Activated CD4-positive, alpha-beta T cell treated with anti-CD3 and anti-CD28 coated beads, Interleukin-2, amount 50 U/mL, for 1 hour (primary cell): ENCODE measurements around the gene ZNF367.

Experiments
- DNase-seq: peaks from one replicate; pipeline ENCODE4 v3.0.0-alpha.2; 2020

The ZNF367 gene

DNA sequence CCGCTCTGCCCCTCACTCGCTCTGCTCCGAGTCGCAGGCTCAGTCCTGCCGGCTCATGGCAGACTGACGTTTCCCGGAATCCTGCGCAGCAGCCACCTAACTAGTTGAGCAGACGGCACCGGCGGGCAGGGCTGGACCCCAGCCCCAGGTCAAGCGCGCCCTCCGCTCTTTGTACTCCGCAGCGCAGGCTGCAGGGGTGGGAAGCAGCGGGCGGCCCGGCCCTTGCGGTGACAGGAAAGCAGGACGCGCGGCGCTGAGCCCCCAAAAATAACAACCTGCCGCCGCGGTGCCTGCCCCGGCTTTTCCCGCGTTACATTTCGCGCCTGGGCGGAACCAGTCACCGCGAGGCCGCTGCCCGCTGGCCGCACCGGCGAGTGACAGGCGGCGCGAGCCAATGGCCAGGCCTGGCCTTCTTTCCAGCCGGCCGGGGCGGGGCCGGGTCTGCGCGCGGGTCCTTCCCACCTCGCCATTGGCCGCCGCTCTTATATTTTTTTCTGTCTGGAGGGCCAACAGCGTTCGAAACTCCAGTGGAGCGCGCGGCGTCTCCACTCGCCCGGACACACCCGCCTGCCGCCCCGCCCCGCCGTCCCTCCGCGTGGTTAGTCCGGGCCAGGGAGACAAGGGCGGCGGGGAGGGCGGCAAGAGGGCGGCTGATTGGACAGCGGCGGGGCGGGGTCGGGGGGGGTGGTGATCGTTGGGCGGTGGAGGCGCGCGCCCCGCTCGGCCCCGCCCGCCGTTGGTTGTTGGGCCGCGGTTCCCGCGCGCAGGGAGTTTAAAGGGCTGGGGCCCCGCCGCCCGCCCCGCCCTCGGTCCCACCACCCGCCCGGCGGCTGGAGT is at the start of gene ZNF367:
TSS of gene ZNF367 (minus strand) at position 288 of the 837 bp plus-strand sequence. CDS start 338 bp downstream, outside the sequence.
- peak; percentile 88 for DNase-seq

DNA sequence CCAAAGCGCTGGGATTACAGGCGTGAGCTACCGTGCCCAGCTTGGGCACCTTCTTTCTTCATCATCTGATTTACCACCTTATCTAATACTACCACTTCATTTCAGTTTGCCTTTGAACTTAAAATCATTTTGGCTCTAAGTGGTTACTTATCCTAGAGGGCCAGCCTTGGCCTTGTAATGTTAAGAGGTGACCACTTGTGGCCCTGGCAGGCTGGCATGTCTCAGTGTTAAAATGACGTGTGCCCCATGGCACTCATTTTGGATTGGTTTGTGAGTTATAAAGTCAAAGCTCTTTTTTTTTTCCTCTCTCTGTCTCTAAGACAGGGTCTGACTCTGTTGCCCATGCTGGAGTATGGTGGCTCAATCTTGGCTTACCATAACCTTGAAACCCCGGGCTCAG is 49.6 kb upstream of the ZNF367 start:
- no peak for DNase-seq

DNA sequence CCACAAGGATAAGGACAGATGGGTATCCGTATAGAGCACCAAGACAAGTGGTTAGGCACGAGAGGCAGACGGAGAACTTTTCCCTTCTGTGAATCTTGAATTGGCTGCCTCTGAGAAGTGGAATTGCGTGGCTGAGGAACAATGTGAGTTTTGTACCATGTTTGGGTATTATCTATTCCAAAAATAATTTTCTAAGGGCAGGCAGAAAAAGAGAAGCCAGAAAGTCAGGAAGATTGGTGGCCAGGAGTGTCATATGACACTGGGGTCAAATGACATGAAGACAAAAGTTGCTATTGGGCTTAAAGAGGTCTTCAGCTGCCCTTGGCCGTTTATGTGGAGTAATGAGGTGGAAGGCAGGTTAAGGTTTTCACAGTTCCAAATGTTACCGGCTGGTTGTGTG is 46.3 kb upstream of the ZNF367 start:
- no peak for DNase-seq

DNA sequence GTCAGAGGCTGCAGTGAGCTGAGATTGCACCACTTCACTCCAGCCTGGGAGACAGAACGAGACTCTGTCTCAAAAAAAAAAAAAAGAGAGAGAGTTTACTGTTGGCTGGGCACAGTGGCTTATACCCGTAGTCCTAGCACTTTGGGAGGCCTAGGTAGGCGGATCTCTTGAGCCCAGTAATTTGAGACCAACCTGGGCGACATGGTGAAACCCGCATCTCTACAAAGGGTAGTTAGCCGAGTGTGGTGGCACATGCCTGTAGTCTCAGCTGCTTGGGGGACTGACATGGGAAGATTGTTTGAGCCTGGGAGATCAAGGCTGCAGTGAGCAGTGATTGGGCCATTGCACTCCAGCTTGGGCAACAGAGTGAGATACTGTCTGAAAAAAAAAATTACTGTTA is 44.4 kb upstream of the ZNF367 start:
- no peak for DNase-seq

DNA sequence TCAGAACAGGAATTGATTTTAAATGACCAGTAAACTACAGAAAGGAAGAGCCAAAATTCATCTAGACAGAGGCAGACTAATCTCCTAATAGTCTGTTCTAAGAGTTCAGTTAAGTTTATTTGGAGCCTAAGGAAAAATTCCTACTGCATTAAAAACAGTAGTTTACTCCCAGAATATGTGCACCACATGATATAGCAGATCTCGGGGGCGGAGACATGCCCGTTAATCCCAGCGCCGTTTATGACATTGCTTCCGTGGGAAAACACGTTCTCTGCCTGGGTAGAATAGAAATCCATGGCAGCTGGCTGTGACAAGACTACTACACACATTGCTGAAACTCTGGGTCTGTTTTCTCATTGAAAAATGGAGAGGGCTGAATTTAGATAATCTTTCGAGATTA is 43.2 kb upstream of the ZNF367 start:
- no peak for DNase-seq

DNA sequence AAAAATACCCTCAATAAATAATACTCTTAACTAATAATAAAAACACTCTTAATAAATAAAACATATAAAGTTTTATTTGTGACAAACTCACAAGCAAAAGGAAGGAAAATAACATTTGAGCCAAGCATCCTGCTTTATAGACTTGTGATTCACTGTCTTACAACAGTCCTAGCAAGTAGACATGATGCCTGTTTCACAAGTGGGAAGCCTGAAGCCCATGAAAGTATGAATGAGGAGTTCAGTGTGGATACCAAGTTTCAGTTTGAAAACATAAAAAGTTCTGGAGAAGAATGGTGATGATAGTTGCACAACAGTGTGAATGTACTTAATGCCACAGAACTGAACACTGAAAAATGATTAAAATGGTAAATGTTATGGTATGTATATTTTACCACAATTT is 42.7 kb upstream of the ZNF367 start:
- no peak for DNase-seq

DNA sequence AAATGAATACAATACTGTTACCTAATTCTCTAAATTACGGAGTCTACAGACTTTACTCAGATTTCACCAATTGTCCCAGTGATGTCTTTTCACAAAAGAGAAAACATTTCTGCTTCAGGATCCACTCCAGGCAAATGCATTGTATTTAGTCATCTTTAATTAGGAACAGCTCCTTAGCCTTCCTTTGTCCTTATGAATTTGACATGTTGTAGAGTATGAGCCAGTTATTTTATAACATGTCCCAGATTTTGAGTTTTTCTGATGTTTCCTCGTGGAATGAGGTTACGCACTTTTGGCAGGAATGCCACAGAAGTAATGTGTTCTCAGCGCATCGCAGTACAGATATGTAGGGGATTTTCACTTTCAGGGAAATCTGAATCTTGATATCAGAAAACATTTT is 42.3 kb upstream of the ZNF367 start:
- DNase-seq = no peak

DNA sequence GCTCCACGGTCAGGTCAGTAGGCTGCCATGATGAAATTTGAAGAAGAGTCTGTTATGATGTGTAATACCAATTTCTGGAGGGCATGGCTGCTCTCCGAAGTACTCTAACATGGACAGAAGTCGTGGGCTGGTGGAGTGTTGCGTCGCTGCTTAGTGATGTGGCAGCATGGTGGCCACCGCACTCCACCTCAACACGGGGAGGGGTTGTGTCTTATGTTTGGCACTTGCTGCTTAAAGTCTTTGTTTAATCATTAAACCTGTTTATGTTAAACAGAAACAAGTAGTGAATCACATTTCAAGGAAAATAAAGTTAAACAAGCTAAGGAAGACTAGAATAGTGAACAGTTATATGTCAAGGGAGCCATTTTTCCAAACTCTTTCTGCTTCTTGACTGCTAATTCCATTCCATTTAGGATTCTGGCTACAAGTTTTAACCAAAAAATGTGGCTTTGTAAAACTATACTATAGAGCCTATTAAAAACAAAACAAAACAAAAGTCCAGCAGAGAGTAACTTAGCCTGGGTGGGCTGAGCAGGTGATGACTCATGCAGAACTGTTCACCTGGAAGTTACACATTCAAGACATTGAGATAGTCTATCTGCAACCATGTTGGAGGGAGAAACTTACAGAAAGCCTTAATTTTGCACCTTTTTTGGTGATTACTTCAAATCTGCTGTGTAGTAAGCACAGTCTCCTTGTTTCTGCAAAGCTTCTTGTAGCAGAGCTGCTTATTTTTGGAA is 41.3 kb upstream of the ZNF367 start:
- no peak for DNase-seq

DNA sequence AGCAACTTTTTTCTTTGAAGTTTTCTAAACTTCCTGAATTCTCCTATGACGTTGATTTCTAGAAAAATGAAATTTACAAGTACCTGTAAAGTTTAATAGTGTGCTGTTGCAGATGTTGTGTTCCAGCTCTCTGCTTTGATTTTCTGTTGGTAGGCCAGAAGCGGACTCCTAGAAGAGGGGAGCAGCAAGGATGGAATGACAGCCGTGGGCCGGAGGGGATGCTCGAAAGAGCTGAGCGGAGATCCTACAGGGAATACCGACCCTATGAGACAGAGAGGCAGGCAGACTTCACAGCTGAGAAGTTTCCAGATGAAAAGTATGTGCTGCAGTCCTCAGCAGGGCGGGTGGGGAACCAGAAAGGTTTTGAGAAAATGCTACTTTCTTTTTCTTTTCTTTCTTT is 40.1 kb upstream of the ZNF367 start:
- no peak for DNase-seq

DNA sequence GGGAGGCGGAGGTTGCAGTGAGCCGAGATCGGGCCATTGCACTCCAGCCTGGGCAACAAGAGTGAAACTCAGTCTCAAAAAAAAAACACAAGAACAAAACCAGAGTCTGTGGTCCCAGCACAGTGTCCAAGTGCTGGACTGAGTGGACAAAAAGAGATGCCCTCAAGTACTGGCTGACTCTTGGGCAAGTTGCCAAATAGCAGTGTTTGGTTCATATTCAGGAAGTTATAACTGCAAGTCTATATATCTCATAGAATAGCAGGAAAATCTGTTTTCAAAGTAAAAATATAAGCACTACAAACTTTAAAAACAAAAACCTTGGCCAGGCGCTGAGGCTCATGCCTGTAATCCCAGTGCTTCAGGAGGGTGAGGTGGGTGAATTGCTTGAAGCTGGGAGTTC is 39.1 kb upstream of the ZNF367 start:
- DNase-seq = no peak

DNA sequence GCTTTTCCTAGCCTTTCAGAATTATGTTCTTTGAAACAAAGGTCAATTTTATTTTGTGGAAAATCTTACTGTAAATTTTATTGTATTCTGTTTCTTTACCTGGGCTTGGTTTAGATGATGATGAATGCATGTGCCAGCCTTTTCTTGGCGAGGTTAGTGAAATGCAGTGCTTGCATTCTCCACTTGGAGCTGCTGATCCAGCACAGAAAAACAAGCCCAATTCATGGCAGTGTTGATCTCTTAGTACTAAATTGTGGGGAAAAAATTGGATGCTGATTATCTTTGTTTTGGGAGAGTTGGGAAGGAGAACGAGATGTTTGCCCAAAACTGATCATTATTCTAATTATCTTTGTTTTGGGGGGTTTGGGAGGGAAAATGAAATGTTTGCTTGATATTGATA is 35.5 kb upstream of the ZNF367 start:
- DNase-seq = no peak

DNA sequence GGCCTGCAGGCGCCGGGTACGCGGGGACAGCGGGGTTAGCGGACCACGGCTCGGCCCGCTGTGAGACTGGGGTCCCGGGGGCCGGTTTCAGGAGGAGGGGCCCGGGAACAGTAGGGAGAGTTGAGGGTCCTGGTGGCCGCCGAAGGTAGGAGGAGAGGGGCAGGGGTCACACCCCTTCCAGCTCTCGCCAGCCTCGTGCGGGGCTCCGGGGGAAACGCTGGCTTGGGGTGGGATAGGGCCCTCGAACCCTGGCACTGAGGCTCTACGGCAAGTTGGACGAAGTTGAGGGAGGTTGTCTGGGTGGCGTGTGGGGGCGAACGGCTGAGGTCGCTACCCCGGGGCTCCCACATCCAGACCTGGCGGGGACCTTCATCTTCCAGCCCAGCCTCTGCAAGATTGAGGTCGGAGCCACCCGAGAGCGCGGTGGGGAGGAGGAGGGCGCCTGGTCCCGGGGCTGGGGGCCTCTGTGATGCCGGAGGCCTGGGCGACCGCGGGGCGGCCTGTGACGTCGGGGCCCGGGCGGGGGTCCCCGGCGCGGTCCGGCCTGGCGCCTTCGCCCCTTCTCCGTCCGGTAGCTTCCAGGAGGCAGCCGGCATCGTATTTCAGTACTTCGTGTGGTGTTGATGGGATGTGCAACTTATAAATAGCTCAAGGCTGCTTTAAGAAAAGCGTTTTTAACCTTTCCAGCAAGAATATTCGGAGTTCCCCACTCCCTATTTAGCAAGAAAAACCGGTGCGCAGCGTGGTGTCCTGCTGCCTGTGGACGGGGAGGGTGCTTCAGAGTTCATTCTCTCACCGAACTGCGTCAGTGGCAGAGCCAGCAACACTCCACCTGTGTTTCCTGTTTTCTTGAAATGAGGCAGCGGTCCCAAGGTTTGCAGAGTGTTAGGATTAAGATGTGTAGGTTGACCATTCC is 32.7 kb upstream of the ZNF367 start:
- peak; percentile 48 for DNase-seq

DNA sequence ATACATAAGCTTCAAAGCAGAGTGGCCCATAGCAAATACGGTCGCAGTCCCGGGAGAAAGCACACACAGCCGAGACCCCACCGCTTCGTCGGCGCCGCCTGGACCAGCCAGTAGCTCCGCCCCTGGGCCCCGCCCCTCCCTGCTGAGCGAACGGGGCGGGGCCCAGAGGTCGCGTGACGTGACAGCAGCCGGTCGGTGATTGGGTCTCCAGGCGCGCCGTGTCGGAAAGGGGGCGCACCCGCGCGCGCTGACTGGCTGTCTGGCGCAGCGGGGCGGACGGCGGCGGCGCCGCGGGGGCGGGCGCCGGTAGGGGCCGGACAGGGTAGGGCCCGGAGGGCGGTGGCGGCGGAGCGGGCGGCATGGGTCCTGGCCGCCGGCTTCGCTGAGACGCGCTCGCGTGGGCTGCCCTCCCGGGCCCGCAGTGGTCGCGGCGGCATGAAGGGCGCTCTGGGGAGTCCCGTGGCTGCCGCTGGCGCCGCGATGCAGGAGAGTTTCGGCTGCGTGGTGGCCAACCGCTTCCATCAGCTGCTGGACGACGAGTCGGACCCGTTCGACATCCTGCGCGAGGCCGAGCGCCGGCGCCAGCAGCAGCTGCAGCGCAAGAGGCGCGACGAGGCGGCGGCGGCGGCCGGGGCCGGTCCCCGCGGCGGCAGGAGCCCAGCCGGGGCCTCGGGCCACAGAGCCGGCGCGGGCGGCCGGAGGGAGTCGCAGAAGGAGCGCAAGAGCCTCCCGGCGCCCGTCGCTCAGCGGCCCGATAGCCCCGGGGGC is 31.9 kb upstream of the ZNF367 start, which contains the start of gene HABP4:
TSS of gene HABP4 (plus strand) at position 325 of the 768 bp plus-strand sequence. CDS start at position 436, 111 bp downstream.
- peak; percentile 95 for DNase-seq

DNA sequence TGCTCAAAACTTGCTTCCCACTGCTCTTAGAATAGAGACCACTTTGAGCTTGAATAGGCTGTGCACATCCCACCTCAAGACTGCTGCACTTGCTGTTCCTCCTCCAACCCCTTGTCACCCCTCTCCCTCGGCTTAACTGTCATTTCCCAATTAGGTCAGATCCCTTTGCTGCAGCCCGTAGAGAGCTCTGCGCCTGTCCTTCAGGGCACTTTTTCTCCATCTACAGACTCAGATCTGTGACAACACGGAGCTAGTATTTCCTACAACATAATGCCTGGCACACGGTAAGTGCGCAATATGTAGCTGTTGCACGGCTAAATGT is 31.3 kb upstream of the ZNF367 start:
- no peak for DNase-seq

DNA sequence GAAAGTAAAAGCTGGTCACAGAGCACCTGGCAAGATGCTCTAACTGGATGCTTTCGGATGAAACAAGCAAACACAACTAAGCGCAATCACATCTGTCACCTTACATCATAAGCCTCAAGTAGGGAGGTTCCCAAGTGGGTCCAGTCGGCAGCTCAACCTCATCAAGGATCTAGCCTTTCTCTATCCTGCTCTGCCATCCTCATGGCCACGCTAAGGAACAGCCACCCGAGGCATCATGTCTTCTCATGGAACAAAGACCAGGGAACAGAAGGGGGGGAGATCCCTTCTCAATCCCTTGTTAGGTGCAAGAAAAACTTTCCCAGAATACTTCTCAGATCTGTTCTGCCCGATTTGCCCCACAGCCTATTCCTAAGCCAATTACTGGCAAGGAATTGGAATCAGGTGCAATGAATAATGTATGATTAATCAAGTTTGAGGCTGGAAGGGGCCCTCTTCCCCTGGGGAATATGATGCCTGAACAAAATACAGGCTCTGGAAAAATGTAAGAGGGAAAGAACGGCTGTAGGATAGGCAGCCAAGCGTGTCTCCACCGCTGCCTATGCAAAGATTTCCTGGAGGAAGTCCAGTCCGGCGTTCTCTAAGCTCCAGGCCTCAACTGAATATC is 30.5 kb upstream of the ZNF367 start:
- no peak for DNase-seq

DNA sequence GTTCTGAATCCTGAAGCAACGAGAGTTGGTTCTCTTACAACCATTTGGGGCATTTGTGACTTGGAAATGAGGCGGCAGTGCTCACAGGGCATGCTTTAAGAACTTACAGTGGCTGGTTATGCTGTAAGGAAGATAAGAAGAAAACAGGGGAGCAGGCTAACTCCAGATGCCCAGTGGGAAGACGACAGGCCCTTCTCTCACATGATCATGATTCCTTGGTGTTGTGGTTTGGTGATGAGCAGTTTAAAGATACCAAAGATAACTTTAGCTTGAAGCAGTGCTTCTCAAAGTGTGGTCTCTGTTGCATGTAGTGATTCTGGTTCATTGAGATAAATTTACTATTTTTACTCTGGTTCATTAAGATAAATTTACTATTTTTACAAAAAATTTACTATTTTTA is 29.2 kb upstream of the ZNF367 start:
- DNase-seq = no peak

DNA sequence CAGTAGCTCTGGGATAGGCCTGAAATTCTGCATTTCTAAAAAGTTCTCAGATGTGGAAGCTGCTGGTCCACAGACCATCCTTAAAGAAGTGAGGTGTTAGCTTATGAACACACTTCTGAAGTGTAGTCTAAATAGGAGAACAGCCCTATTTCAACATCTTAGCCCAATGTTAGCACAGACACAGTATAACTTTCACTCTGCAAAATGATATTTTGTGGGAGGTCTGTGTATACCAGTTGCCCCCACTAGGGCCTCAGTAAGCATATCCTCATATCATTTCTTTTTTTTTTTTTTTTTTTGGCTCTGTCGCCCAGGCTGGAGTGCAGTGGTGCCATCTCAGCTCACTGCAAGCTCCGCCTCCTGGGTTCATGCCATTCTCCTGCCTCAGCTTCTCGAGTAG is 24.3 kb upstream of the ZNF367 start:
- DNase-seq = no peak

DNA sequence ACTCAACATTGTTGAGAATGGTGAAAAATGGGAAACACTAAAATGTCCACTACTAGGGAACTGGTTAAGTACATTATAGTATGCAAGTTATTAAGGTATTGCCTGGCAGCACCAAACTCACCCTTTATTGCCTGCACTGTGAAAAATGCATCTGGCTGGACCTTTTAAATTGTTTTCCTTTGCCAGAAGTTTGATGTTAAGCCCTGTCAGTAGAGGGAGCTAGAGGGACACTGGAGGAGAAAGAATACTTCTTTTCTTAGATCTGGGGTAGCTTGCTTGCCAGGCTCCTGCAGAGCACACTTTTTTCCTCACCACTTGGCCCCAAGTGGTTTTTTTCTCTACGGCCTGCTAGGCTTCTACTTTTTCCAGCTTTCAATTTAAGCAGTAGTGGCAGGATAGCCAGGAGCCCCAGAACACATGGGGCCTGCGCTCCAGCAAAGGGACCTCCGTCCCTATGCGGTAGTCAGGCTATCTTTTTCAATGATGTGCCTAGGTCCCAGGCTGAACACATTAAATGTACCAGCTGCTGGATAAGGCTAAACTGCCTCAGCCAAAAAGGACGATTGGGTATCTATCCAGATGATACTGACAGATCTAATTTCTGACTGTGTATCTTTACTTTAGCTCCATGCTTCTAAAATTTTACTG is 23.8 kb upstream of the ZNF367 start:
- DNase-seq = no peak

DNA sequence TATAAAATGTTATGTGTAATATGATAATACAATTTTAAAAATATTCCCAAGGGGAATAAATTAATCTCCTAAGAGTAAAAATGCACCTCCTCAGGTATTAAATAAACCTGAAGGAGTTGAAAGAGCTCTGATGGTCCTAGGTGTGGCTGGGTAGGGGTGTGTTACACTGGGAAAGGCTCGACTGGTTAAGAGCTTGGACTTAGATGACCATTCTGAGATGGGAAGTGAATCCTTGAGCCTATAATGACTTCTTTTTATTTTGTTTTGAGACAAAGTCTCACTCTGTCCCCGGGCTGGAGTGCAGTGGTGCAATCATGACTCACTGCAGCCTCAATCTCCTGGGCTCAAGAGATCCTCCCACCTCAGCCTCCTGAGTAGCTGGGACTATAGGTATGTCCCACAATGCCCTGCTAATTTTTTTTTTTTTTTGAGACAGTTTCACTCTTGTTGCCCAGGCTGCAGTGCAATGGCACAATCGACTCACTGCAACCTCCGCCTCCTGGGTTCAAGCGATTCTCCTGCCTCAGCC is 22.6 kb upstream of the ZNF367 start:
- no peak for DNase-seq

DNA sequence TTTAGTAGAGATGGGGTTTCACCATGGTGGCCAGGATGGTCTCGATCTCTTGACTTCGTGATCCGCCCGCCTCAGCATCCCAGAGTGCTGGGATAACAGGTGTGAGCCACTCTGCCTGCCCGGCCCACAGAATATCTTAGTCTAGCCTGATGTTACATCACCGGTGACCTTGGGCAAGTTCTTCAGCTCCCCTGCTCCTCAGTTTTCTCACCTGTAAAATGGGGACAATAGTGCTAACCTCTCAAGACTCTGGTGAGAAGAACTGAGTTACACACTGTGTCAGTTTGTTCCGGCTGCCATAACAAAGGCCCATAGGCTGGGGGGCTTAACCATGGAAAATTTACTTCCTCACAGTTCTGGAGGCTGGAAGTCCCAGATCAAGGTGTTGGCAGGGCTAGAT is 19.3 kb upstream of the ZNF367 start:
- DNase-seq = no peak

DNA sequence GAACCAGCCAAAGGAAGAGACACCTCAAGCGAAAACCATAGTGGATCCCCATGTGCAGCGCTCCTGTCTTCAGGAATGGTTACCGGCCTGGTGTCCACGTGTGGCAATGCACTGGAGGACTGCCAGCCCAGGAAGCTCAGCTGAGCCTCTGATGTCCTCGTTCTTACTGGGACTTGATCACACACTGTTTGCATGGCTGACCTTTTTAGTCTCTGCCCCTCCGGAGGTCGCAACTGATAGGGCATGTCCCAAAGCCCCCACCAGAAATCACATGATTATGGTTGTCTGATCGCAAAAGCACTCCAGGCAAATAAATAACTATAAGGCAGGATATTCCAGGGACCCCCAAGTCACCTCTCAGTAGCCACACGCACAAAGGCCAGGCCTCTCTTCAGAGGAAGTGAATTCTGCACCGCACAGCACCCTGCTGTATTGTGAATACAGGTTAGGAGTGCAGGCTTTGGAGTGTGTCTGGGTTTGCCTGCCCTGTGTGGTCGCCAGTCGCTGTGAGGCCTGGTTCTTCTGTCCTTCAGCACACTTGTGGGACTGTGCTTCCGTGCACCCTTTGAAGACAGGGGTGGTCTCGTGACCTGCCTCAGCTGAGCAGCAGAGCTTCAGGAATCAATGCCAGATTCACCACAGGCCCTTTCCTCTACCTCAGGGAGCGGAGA is 18.4 kb upstream of the ZNF367 start:
- DNase-seq = no peak
